WTC11 (cell line): ENCODE data around the gene CLEC3B. TPM values are rescaled to one million over a fixed set of nuclear protein-coding genes. Genes with fewer than 3 reads are reported as not detected.
"Not testable (repeated sequence)": the region's sequence is repeated elsewhere in the genome, so short reads cannot be mapped to it uniquely, and the experiment has no call there.

Source experiments
- ATAC-seq: fragments of 200-7000 bp; cut with Tn5 transposase; 2 replicates; pipeline ENCODE4 v1.10.0; 2021; ENCODE audit warnings: mild to moderate bottlenecking, moderate library complexity
- CTCF ChIA-PET: fragments of 300-600 bp; sonication (Branson Sonifier 250); formaldehyde crosslinking; loops from one replicate; lab custom pipeline; 2021; ENCODE audit warnings: antibody characterized with exemption; lab: Charles Lee
- POLR2A ChIA-PET: fragments of 350-600 bp; sonication (Branson Sonifier 250); formaldehyde crosslinking; loops from one replicate; lab custom pipeline; 2021; ENCODE audit warnings: antibody characterized with exemption; lab: Charles Lee
- DNase-seq: peaks from one replicate; pipeline ENCODE4 v3.0.0; 2021; ENCODE audit warnings: low spot score
- H3K27ac Mint-ChIP-seq: 2 replicates; pipeline ENCODE4 v1.8.0; 2021; ENCODE audit warnings: mixed read lengths
- H3K27me3 Mint-ChIP-seq: 2 replicates; pipeline ENCODE4 v1.8.0; 2021; ENCODE audit warnings: low read depth, mild to moderate bottlenecking, moderate library complexity, mixed read lengths
- H3K36me3 Mint-ChIP-seq: 2 replicates; pipeline ENCODE4 v1.8.0; 2021; ENCODE audit warnings: mixed read lengths
- H3K4me1 Mint-ChIP-seq: 2 replicates; pipeline ENCODE4 v1.8.0; 2022; ENCODE audit warnings: mixed read lengths
- H3K4me3 Mint-ChIP-seq: 2 replicates; pipeline ENCODE4 v1.8.0; 2021; ENCODE audit warnings: mild to moderate bottlenecking, moderate library complexity, mixed read lengths
- H3K9me3 Mint-ChIP-seq: 2 replicates; pipeline ENCODE4 v1.8.0; 2021; ENCODE audit warnings: mixed read lengths
- CREB1 ChIP-seq: sonication (generic); formaldehyde crosslinking; IDR thresholded peaks from 2 replicates; pipeline ENCODE4 v1.8.0; 2023; ENCODE audit warnings: mild to moderate bottlenecking, missing genetic modification reagents
- ETV6 ChIP-seq: sonication (generic); formaldehyde crosslinking; IDR thresholded peaks from 2 replicates; pipeline ENCODE4 v1.8.1; 2022; ENCODE audit warnings: mild to moderate bottlenecking, missing genetic modification reagents
- FOXJ3 ChIP-seq: sonication (generic); formaldehyde crosslinking; IDR thresholded peaks from 2 replicates; pipeline ENCODE4 v1.9.0; 2021; ENCODE audit warnings: missing genetic modification reagents, mild to moderate bottlenecking, borderline replicate concordance
- FOXK1 ChIP-seq: sonication (generic); formaldehyde crosslinking; IDR thresholded peaks from 2 replicates; pipeline ENCODE4 v1.8.0; 2022; ENCODE audit warnings: mild to moderate bottlenecking, moderate library complexity, missing genetic modification reagents
- NFATC4 ChIP-seq: fragments of 250-450 bp; sonication (Bioruptor Pico); IDR thresholded peaks from 2 replicates; pipeline ENCODE4 v1.9.0; 2021; ENCODE audit warnings: mild to moderate bottlenecking
- NR3C1 ChIP-seq: sonication (generic); formaldehyde crosslinking; conservative IDR thresholded peaks from 2 replicates; pipeline ENCODE4 v1.8.1; 2023; ENCODE audit warnings: low read depth, mild to moderate bottlenecking, missing genetic modification reagents
- PRRX2 ChIP-seq: fragments of 250-450 bp; sonication (Bioruptor Pico); IDR thresholded peaks from 2 replicates; pipeline ENCODE4 v1.8.0; 2021; ENCODE audit warnings: mild to moderate bottlenecking
- SMAD3 ChIP-seq: sonication (generic); formaldehyde crosslinking; IDR thresholded peaks from 2 replicates; pipeline ENCODE4 v1.8.0; 2022; ENCODE audit warnings: missing genetic modification reagents, mild to moderate bottlenecking, borderline replicate concordance
- SMAD4 ChIP-seq: sonication (generic); formaldehyde crosslinking; IDR thresholded peaks from 2 replicates; pipeline ENCODE4 v1.8.0; 2022; ENCODE audit warnings: mild to moderate bottlenecking, missing genetic modification reagents
- SP1 ChIP-seq: sonication (generic); formaldehyde crosslinking; conservative IDR thresholded peaks from 2 replicates; pipeline ENCODE4 v1.8.1; 2022; ENCODE audit warnings: missing genetic modification reagents
- ZNF121 ChIP-seq: sonication (generic); formaldehyde crosslinking; IDR thresholded peaks from 2 replicates; pipeline ENCODE4 v1.8.0; 2023; ENCODE audit warnings: missing genetic modification reagents
- ZNF138 ChIP-seq: sonication (generic); formaldehyde crosslinking; conservative IDR thresholded peaks from 2 replicates; pipeline ENCODE4 v1.8.1; 2022; ENCODE audit warnings: mild to moderate bottlenecking, moderate library complexity, missing genetic modification reagents
- total RNA-seq: library from RNA; stranded (reverse); gene quantifications from 3 replicates; pipeline ENCODE4 v1.2.3, GENCODE V29; 2021
- TF ChIP-seq, protein P1 (sequence below): sonication (generic); formaldehyde crosslinking; IDR thresholded peaks from 2 replicates; pipeline ENCODE4 v1.8.1; 2022; ENCODE audit warnings: mild to moderate bottlenecking, moderate library complexity, missing genetic modification reagents
- TF ChIP-seq, protein P2 (sequence below): fragments of 250-450 bp; sonication (Bioruptor Pico); IDR thresholded peaks from 2 replicates; pipeline ENCODE4 v1.9.0; 2021; ENCODE audit warnings: mild to moderate bottlenecking
- TF ChIP-seq, protein P3 (sequence below): sonication (generic); formaldehyde crosslinking; IDR thresholded peaks from 2 replicates; pipeline ENCODE4 v1.8.0; 2022; ENCODE audit warnings: missing genetic modification reagents
- TF ChIP-seq, protein P4 (sequence below): sonication (generic); formaldehyde crosslinking; IDR thresholded peaks from 2 replicates; pipeline ENCODE4 v1.8.1; 2022; ENCODE audit warnings: mild to moderate bottlenecking, missing genetic modification reagents, moderate library complexity, borderline replicate concordance
- TF ChIP-seq, protein P5 (sequence below): sonication (generic); formaldehyde crosslinking; IDR thresholded peaks from 2 replicates; pipeline ENCODE4 v1.8.1; 2023; ENCODE audit warnings: mild to moderate bottlenecking, missing genetic modification reagents, moderate library complexity
- TF ChIP-seq, protein P6 (sequence below): sonication (generic); formaldehyde crosslinking; conservative IDR thresholded peaks from 2 replicates; pipeline ENCODE4 v1.8.1; 2022; ENCODE audit warnings: mild to moderate bottlenecking, missing genetic modification reagents
- TF ChIP-seq, protein P7 (sequence below): sonication (generic); formaldehyde crosslinking; IDR thresholded peaks from 2 replicates; pipeline ENCODE4 v1.8.1; 2022; ENCODE audit warnings: low read depth, mild to moderate bottlenecking, moderate library complexity, missing genetic modification reagents, borderline replicate concordance

Gene CLEC3B
- total RNA-seq, 1 experiment from 2014 or later, result 0.81 TPM

DNA sequence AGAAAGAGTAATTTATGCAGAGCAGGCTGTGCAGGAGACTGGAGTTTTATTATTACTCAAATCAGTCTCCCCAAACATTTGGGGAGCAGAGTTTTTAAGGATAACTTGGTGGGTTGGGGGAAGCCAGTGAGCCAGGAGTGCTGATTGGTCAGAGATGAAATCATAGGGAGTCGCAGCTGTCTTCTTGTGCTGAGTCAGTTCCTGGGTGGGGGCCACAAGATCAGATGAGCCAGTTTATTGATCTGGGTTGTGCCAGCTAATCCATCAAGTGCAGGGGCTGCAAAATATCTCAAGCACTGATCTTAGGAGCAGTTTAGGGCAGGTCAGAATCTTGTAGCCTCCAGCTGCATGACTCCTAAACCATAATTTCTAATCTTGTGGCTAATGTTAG lies 27.7 kb downstream of the CLEC3B start:
- DNase-seq, H3K27ac Mint-ChIP-seq, POLR2A ChIA-PET, ATAC-seq, H3K9me3 Mint-ChIP-seq, H3K4me3 Mint-ChIP-seq, H3K36me3 Mint-ChIP-seq: not testable (repeated sequence)
- Mint-ChIP-seq H3K27me3 (peaks cover 93% of the 10 kb centered on the region), H3K4me1 (peaks cover 12% of the 10 kb centered on the region)
- CTCF ChIA-PET, result interaction anchor here (1.3 kb wide), 1 partner anchor 13 kb away, joined by 4 read pairs; no protein-coding TSS in a partner anchor

DNA sequence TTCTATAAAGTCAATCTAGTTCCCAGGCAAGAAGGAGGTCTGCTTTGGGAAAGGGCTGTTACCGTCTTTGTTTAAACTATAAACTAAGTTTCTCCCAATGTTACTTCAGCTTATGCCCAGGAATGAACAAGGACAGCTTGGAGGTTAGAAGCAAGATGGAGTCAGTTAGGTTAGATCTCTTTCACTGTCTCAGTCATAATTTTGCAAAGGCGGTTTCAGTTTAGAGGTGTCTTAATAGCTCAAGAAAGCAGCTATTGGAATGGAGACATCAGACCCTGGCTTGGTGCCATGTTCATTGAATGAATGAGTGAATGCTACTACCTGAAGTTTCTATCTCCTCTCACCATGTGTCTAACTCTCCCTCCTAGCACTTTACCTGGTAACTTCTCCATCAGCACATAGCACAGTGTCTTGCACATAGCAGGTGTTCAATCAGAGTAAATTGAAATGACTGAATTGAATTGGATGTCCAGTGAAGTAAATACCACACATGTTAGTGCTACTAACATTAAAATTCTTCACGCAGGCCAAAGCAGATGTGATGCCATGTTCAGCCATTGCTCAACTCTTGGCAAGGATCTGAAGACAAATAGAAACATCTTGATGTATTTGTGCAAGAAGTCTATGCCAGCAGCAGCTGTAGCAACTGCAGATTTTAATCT lies 28.2 kb downstream of the CLEC3B start:
- Mint-ChIP-seq H3K9me3 (no peaks in the 10 kb centered on the region), H3K4me1 (peaks cover 12% of the 10 kb centered on the region), H3K36me3 (no peaks in the 10 kb centered on the region), H3K27me3 (peaks cover 93% of the 10 kb centered on the region), H3K27ac (no peak overlapping the region), H3K4me3 (no peak overlapping the region)
- ATAC-seq, result no peak
- TF ChIP-seq NR3C1 (CRISPR knock-in tag) (no peak), ZNF138 (no peak), ZNF121 (no peak), CREB1 (CRISPR knock-in tag) (no peak), FOXK1 (no peak), SMAD3 (no peak), SP1 (no peak), SMAD4 (CRISPR knock-in tag) (no peak), NFATC4 (CRISPR knock-in tag) (no peak), ETV6 (CRISPR knock-in tag) (no peak), PRRX2 (CRISPR knock-in tag) (no peak), FOXJ3 (no peak)
- TF ChIP-seq, protein P1, sequence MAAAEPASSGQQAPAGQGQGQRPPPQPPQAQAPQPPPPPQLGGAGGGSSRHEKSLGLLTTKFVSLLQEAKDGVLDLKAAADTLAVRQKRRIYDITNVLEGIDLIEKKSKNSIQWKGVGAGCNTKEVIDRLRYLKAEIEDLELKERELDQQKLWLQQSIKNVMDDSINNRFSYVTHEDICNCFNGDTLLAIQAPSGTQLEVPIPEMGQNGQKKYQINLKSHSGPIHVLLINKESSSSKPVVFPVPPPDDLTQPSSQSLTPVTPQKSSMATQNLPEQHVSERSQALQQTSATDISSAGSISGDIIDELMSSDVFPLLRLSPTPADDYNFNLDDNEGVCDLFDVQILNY, result no peak
- TF ChIP-seq, protein P2, sequence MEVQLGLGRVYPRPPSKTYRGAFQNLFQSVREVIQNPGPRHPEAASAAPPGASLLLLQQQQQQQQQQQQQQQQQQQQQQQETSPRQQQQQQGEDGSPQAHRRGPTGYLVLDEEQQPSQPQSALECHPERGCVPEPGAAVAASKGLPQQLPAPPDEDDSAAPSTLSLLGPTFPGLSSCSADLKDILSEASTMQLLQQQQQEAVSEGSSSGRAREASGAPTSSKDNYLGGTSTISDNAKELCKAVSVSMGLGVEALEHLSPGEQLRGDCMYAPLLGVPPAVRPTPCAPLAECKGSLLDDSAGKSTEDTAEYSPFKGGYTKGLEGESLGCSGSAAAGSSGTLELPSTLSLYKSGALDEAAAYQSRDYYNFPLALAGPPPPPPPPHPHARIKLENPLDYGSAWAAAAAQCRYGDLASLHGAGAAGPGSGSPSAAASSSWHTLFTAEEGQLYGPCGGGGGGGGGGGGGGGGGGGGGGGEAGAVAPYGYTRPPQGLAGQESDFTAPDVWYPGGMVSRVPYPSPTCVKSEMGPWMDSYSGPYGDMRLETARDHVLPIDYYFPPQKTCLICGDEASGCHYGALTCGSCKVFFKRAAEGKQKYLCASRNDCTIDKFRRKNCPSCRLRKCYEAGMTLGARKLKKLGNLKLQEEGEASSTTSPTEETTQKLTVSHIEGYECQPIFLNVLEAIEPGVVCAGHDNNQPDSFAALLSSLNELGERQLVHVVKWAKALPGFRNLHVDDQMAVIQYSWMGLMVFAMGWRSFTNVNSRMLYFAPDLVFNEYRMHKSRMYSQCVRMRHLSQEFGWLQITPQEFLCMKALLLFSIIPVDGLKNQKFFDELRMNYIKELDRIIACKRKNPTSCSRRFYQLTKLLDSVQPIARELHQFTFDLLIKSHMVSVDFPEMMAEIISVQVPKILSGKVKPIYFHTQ, result no peak
- TF ChIP-seq, protein P3, sequence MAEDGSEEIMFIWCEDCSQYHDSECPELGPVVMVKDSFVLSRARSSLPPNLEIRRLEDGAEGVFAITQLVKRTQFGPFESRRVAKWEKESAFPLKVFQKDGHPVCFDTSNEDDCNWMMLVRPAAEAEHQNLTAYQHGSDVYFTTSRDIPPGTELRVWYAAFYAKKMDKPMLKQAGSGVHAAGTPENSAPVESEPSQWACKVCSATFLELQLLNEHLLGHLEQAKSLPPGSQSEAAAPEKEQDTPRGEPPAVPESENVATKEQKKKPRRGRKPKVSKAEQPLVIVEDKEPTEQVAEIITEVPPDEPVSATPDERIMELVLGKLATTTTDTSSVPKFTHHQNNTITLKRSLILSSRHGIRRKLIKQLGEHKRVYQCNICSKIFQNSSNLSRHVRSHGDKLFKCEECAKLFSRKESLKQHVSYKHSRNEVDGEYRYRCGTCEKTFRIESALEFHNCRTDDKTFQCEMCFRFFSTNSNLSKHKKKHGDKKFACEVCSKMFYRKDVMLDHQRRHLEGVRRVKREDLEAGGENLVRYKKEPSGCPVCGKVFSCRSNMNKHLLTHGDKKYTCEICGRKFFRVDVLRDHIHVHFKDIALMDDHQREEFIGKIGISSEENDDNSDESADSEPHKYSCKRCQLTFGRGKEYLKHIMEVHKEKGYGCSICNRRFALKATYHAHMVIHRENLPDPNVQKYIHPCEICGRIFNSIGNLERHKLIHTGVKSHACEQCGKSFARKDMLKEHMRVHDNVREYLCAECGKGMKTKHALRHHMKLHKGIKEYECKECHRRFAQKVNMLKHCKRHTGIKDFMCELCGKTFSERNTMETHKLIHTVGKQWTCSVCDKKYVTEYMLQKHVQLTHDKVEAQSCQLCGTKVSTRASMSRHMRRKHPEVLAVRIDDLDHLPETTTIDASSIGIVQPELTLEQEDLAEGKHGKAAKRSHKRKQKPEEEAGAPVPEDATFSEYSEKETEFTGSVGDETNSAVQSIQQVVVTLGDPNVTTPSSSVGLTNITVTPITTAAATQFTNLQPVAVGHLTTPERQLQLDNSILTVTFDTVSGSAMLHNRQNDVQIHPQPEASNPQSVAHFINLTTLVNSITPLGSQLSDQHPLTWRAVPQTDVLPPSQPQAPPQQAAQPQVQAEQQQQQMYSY (CRISPR knock-in tag), result no peak
- TF ChIP-seq, protein P4, sequence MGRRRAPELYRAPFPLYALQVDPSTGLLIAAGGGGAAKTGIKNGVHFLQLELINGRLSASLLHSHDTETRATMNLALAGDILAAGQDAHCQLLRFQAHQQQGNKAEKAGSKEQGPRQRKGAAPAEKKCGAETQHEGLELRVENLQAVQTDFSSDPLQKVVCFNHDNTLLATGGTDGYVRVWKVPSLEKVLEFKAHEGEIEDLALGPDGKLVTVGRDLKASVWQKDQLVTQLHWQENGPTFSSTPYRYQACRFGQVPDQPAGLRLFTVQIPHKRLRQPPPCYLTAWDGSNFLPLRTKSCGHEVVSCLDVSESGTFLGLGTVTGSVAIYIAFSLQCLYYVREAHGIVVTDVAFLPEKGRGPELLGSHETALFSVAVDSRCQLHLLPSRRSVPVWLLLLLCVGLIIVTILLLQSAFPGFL, result no peak
- TF ChIP-seq, protein P5, sequence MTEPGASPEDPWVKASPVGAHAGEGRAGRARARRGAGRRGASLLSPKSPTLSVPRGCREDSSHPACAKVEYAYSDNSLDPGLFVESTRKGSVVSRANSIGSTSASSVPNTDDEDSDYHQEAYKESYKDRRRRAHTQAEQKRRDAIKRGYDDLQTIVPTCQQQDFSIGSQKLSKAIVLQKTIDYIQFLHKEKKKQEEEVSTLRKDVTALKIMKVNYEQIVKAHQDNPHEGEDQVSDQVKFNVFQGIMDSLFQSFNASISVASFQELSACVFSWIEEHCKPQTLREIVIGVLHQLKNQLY (CRISPR knock-in tag), result no peak
- TF ChIP-seq, protein P6, sequence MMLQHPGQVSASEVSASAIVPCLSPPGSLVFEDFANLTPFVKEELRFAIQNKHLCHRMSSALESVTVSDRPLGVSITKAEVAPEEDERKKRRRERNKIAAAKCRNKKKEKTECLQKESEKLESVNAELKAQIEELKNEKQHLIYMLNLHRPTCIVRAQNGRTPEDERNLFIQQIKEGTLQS, result no peak
- TF ChIP-seq, protein P7, sequence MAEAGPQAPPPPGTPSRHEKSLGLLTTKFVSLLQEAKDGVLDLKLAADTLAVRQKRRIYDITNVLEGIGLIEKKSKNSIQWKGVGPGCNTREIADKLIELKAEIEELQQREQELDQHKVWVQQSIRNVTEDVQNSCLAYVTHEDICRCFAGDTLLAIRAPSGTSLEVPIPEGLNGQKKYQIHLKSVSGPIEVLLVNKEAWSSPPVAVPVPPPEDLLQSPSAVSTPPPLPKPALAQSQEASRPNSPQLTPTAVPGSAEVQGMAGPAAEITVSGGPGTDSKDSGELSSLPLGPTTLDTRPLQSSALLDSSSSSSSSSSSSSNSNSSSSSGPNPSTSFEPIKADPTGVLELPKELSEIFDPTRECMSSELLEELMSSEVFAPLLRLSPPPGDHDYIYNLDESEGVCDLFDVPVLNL, result no peak
- ChIA-PET CTCF (interaction anchor here (1.3 to 3.2 kb wide), 3 partner anchors 13 to 487 kb away, joined by 3 to 16 read pairs (median 4); no protein-coding TSS in a partner anchor), POLR2A (interaction anchor here (0.6 kb wide), 1 partner anchor 119 kb away, joined by 4 read pairs; no protein-coding TSS in a partner anchor)
- no peak for DNase-seq
